WTC11 (cell line): Measurements from ENCODE around the gene NCMAP.

ENCODE experiments used
- JUN ChIP-seq: sonication (generic); formaldehyde crosslinking; IDR thresholded peaks from 2 replicates; pipeline ENCODE4 v1.8.0; 2023; ENCODE audit warnings: mild to moderate bottlenecking, missing genetic modification reagents
- NFYB ChIP-seq: sonication (generic); formaldehyde crosslinking; conservative IDR thresholded peaks from 2 replicates; pipeline ENCODE4 v1.8.0; 2022; ENCODE audit warnings: low read depth, missing genetic modification reagents
- SP1 ChIP-seq: sonication (generic); formaldehyde crosslinking; conservative IDR thresholded peaks from 2 replicates; pipeline ENCODE4 v1.8.1; 2022; ENCODE audit warnings: missing genetic modification reagents
- USF2 ChIP-seq: sonication (generic); formaldehyde crosslinking; IDR thresholded peaks from 2 replicates; pipeline ENCODE4 v1.8.1; 2023; ENCODE audit warnings: mild to moderate bottlenecking, missing genetic modification reagents, moderate library complexity
- ZNF281 ChIP-seq: sonication (generic); formaldehyde crosslinking; IDR thresholded peaks from 2 replicates; pipeline ENCODE4 v1.8.0; 2023; ENCODE audit warnings: mild to moderate bottlenecking, missing genetic modification reagents
- TF ChIP-seq, protein P1 (sequence below): fragments of 200-600 bp; IDR thresholded peaks from 2 replicates; pipeline ENCODE4 v1.8.0; 2022; ENCODE audit warnings: antibody characterized with exemption
- TF ChIP-seq, protein P2 (sequence below): sonication (generic); formaldehyde crosslinking; IDR thresholded peaks from 2 replicates; pipeline ENCODE4 v1.8.1; 2022; ENCODE audit warnings: low read depth, missing genetic modification reagents, borderline replicate concordance

GRCh38 chr1:24560361-24560760 is 4.5 kb downstream of the NCMAP start:
- TF ChIP-seq, protein P1, sequence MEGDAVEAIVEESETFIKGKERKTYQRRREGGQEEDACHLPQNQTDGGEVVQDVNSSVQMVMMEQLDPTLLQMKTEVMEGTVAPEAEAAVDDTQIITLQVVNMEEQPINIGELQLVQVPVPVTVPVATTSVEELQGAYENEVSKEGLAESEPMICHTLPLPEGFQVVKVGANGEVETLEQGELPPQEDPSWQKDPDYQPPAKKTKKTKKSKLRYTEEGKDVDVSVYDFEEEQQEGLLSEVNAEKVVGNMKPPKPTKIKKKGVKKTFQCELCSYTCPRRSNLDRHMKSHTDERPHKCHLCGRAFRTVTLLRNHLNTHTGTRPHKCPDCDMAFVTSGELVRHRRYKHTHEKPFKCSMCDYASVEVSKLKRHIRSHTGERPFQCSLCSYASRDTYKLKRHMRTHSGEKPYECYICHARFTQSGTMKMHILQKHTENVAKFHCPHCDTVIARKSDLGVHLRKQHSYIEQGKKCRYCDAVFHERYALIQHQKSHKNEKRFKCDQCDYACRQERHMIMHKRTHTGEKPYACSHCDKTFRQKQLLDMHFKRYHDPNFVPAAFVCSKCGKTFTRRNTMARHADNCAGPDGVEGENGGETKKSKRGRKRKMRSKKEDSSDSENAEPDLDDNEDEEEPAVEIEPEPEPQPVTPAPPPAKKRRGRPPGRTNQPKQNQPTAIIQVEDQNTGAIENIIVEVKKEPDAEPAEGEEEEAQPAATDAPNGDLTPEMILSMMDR, result no peak
- TF ChIP-seq JUN (CRISPR knock-in tag), result no peak
- TF ChIP-seq, protein P2, sequence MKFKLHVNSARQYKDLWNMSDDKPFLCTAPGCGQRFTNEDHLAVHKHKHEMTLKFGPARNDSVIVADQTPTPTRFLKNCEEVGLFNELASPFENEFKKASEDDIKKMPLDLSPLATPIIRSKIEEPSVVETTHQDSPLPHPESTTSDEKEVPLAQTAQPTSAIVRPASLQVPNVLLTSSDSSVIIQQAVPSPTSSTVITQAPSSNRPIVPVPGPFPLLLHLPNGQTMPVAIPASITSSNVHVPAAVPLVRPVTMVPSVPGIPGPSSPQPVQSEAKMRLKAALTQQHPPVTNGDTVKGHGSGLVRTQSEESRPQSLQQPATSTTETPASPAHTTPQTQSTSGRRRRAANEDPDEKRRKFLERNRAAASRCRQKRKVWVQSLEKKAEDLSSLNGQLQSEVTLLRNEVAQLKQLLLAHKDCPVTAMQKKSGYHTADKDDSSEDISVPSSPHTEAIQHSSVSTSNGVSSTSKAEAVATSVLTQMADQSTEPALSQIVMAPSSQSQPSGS, result no peak
- no peak for TF ChIP-seq ZNF281 (CRISPR knock-in tag)
- no peak for TF ChIP-seq NFYB
- no peak for TF ChIP-seq SP1 (CRISPR knock-in tag)
- TF ChIP-seq USF2 (CRISPR knock-in tag), result no peak
